Activated CD8-positive, alpha-beta memory T cell treated with anti-CD3 and anti-CD28 coated beads for 1 hour (primary cell): ENCODE data around the gene RAX.

ENCODE experiments used
- DNase-seq, 2 donors: peaks; one replicate each; pipeline ENCODE4 v3.0.0-alpha.2; 2020; ENCODE audit warnings: low read depth in 1 of 2; ENCODE audit errors: extremely low read depth in 1 of 2

RAX gene

DNA sequence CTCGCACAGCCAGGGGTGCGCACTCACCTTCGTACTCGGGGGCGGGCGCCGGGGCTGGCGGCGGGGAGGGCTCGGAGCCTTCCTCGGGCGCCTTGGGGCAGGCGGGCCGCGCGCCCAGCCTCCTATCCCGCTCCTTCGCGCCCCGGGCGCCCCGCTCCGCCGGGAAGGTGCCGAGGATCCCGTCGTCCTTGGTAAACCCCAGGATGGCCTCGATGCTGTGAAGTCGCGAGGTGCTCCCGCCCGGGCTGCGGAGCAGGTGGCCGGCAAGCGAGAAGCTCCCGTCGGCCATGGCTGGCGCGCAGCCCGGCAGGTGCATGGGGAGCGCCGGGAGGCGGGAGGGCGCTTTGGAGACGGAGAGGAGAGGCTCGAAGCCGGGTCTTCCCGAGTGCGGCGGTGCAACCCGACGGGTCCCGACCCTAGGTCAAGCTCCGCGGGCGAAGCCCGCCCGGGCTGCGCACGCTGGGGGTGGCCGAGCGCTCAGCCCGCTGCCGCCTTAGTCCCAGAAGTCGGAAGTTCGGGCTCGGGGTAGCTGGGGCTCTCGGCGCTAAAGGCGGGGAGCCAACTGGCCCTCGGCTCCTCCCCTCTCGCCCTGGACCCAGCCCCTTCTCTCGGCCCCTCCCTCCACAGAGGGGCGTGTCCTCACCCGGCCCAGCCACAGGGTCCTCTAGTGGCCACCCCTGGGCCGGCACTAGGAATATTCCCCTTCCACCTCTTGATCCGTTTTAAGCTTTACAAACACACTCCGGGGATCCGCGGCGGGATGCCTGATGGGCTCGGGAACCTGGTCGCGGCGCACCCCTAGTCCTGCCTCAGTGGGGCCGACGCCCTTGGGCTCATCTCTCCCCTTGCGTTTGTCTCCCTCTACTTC is at the start of gene RAX:
Gene RAX (minus strand): TSS at position 564 of the 868 bp plus-strand sequence. CDS start 248 bp downstream, at position 316.
- no peak for DNase-seq

DNA sequence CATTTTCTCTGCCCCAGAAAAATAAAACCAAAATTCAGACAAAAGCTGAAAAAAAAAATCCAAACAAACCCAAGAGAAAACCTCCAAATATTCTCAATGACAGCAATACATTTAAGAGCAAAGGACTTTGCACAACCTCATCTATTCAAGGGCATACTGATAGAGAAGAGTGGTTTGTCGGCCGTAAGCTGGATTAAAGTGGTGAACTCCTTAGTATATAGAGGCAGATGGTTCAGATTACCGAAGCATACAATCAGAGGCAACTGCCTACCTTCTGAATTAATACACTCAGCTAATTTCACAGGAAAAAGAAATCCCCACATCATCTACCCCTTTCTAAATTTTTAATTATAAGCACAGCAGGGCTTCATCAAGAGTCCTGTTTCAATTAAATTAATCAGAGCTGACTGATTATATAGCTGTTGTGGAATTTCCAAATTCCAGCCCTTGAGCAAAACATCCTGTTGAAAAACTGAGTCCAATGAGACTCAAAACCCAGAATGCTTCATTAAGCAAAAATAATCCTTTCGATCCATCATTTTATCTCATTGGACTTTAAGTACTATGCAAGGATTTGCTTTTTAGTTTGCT is 45.3 kb upstream of the RAX start, which contains the start of gene CPLX4:
Gene CPLX4 (minus strand): TSS at position 190 of the 591 bp plus-strand sequence. CDS start 187 bp downstream, at position 3.
- DNase-seq = no peak

- no peak for DNase-seq
Observed at GRCh38 chr18:59311631-59312030, 38.4 kb upstream of the RAX start.

DNA sequence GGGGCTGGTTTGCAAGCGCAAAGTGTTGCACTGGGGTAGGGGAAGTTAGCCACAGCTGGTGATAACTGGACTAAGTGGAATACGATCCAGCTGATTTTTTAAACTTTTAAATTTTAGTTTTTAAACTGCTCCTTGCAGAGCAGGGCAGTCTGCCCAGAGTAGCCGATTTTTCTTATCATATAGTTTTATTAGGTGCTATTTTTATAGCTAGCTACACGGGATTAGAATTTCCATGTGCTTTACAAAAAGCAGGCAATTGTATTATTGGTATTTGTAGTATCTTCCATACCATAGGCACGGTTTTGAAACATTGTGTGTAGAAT is 35.6 kb upstream of the RAX start:
- no peak for DNase-seq

- DNase-seq = peak in 1 of 2 donors; percentile 51
Observed at GRCh38 chr18:59308248-59308937, 35.1 kb upstream of the RAX start.

DNA sequence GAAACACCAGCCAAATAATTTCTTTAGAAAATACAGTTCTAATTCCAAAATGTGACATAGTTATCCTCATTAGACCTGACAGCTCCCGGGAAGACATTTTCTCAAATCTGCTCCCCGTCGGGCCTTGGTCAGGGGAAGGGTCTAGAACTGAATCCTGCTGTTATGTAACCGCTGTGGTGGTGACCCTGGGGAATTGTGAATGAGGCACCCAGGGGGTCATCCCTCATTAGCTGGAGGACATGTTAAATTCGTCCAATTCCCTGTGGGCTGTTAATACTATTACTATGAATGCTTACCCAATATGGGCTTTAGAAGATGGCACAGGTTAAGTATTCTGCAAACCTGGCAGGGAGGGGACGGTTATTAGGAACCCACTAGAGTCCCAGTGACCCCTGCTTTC is 33.4 kb upstream of the RAX start:
- no peak for DNase-seq

DNA sequence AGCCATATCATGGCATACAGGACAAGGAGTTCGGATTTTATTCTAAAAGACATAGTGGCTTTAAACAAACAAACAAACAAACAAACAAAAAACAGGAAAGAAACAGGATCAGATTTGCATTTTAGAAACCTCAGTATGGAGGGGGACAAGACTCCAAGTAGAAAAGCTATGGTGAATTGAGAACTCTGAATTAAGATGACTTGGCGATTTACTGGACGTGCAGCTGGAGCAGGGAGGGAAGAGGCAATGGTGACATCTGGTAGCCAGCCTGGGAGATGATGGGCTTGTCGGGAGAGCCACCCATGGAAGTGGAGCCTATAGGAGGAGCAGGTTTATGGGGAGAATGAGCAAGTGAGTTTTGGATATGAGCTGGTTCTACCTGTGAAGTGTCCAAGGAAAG is 32.0 kb upstream of the RAX start:
- no peak for DNase-seq

GRCh38 chr18:59303656-59304195 is 30.5 kb upstream of the RAX start:
- no peak for DNase-seq

- DNase-seq = no peak
Observed at GRCh38 chr18:59303006-59303405, 29.8 kb upstream of the RAX start.

DNA sequence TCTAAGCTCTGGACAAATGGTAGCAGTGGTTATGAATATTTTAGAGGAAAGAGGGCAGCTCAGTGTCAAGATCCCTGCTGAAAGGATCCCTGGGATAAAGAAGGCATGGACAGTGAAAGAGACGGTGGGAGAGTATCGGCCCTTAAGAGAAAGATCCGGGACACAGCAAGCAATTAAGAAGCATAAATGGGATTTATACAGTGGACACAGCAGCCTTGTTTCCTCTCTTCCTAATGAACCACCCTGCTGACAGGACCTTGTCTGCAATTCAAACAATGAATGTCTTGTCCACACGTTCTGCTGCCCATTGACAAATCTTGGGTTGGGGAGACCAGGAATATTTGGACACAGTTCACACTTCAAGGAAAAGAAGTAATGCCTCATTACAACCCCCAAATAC is 28.7 kb upstream of the RAX start:
- DNase-seq = no peak

- DNase-seq = no peak
Observed at GRCh38 chr18:59300676-59301285, 27.5 kb upstream of the RAX start.

GRCh38 chr18:59298871-59299270 is 25.6 kb upstream of the RAX start:
- no peak for DNase-seq

DNA sequence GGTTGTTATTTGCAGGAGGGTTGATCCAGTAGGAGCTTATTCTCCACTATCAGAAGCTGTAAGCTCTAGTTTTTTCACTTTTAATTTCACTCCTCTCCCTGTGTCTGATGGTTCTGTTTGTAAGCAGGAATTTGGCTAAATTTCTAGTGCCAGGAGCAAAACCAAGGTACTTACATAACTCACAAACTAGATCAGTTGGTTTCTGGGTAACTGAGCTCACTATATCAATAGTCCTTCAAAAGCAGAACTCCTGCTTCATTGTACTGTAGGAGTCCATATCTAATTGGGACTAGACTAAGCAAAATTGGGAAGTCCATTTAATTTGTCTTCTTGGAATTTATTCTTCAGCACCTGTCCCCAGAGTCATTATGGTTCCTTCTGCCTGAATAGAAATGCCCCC is 20.1 kb upstream of the RAX start:
- no peak for DNase-seq

DNA sequence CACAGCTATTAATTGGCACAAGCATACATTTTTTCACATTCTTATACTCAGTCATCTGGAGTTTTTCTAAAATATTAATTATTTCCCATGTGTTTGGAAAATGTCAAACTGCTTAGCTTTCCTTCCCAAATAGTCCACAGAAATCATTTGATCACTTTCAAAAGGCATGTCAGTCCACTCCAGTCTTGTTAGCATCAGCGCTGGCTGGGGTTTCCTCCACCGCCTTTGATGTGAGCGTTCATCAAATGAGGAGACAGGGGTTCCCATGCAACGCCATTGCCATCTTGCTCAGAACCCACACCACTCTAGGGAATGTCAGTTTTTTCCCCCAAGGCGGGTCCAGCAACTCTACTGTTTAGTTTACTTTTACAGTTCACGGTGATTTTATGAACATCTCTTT is 13.1 kb upstream of the RAX start:
- DNase-seq = no peak

GRCh38 chr18:59282341-59282740 is 9.1 kb upstream of the RAX start:
- DNase-seq = no peak

GRCh38 chr18:59279722-59280121 is 6.5 kb upstream of the RAX start:
- DNase-seq = no peak

DNA sequence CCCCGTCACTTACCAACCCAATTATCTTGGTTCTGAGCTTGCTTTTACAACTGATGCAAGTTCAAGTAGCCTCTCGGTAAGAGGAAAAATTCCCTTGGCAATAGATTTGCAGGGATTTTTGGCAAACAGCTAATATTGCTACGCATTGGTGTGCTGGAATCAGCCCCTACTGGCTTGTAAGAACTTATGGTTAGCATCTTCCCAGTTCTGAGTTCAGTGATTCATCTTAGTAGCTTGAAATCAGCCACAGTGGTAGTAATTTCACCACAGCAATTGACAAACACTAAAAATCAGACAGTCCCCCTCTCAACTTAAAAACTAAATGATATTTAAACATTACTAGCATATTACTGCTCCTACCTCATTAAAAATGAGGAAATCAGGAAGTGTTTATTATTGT is 5.9 kb upstream of the RAX start:
- no peak for DNase-seq

DNA sequence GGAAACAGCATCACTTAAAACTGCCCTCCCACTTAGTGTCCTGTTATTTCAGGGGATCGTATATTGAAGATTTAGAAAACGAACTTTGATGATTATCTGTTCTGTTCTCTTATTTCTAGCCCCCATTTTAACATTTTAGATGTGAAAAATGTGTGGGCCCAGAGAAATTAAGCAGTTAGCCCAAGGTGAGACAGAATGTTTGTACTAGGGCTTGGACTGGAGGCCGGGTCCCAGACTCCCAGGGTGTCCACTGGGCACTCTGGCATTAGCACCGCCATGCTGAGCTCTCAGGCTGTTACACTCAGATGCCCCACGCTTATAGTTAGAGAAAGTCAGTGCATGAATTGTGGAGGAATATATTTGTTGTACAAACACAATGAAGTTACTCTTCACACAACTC is 5.5 kb upstream of the RAX start:
- no peak for DNase-seq

- no peak for DNase-seq
Observed at GRCh38 chr18:59276047-59276446, 2.8 kb upstream of the RAX start.

DNA sequence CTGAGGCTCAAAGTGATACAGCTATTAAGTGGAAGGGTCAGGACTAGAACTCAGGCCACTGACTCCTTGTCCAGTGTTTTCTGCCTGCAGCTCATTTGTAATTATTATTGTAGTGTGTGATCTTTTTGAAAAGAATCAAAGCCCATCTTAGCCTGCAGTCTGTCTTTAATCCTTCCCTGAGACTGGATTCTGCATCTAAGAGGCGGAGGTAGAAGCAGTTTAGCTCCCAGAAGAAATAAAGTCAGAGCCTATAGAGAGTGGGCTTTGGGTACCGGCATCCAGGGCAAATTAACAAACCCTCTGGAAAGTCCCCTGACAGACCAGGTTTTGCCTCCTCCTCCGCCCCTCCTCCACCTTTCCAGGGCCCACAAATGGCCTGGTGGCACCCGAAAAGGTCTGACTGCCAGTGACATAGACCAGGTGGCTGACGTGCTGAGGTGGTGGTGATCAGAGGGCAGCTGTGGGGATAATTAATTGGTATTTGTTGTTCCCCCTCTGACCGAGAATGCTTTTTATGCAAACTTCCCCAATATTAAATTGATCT is 2.2 kb upstream of the RAX start:
- no peak for DNase-seq

GRCh38 chr18:59274533-59274928 is 1.3 kb upstream of the RAX start:
- no peak for DNase-seq
